NCI-H2081 (cell line): ENCODE results near the gene ICAM1.

Source experiments
- DNase-seq, 2 experiments: peaks; one replicate each; lab custom pipeline; 2025; lab: John Stamatoyannopoulos, UW

Gene ICAM1

DNA sequence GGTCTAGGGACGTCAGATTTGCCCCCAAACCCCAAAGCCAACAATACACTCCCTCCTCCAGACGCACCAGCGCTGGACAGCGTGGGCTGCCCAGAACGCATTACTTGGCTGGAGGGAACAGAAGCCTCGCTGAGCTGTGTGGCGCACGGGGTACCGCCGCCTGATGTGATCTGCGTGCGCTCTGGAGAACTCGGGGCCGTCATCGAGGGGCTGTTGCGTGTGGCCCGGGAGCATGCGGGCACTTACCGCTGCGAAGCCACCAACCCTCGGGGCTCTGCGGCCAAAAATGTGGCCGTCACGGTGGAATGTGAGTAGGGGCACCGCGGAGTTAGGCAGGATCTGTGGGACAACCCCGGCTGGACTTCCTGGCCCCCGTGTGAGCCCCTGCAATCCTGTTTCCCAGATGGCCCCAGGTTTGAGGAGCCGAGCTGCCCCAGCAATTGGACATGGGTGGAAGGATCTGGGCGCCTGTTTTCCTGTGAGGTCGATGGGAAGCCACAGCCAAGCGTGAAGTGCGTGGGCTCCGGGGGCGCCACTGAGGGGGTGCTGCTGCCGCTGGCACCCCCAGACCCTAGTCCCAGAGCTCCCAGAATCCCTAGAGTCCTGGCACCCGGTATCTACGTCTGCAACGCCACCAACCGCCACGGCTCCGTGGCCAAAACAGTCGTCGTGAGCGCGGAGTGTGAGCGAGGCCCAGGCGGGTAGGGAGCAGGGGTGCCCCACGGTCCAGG is 22.9 kb downstream of the ICAM1 start:
- DNase-seq: no peak

DNA sequence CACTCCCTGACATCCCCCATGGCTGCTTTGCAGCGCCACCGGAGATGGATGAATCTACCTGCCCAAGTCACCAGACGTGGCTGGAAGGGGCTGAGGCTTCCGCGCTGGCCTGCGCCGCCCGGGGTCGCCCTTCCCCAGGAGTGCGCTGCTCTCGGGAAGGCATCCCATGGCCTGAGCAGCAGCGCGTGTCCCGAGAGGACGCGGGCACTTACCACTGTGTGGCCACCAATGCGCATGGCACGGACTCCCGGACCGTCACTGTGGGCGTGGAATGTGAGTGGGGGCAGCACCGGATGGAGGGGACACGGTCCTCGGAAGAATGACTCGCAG is 23.4 kb downstream of the ICAM1 start:
- DNase-seq: no peak

DNA sequence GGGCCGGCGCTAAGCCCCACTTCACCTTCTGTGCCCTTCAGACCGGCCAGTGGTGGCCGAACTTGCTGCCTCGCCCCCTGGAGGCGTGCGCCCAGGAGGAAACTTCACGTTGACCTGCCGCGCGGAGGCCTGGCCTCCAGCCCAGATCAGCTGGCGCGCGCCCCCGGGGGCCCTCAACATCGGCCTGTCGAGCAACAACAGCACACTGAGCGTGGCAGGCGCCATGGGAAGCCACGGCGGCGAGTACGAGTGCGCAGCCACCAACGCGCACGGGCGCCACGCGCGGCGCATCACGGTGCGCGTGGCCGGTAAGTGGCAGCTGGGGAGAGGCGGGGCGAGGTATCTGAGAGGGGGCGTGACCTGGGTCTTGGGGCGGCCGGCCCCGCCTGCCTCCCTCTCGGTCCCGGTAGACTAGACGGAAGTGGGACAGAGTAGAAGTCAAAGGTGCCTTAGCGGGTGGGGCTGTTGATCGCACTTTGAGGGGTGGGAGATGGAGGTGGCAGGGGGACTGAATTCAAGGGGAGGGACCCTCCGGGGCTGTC is 24.5 kb downstream of the ICAM1 start:
- DNase-seq: no peak

DNA sequence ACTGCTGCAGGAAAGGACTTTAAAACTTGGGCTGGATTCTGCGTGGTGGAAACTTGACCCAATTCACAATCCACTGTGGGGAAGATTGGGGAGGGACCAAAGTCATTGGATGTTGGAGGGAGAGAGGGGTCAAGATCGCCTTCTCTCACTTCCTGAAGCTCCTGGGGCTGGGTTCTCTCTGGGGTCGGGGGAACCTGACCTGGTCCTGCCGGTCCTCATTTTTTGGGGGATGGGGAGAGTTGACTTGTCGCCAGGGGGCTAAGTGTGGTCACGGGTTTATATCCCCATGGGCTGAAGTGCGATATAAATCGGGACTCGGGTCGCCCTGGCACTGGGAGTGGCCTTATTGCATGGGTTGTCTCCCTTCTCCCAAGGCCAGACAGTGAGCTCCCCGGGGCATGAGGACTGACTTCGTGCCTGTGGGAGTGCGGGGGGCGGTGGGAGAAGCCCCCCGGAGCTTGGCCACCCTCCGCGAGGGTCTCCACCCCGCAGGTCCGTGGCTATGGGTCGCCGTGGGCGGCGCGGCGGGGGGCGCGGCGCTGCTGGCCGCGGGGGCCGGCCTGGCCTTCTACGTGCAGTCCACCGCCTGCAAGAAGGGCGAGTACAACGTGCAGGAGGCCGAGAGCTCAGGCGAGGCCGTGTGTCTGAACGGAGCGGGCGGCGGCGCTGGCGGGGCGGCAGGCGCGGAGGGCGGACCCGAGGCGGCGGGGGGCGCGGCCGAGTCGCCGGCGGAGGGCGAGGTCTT is 25.1 kb downstream of the ICAM1 start:
- DNase-seq: no peak

DNA sequence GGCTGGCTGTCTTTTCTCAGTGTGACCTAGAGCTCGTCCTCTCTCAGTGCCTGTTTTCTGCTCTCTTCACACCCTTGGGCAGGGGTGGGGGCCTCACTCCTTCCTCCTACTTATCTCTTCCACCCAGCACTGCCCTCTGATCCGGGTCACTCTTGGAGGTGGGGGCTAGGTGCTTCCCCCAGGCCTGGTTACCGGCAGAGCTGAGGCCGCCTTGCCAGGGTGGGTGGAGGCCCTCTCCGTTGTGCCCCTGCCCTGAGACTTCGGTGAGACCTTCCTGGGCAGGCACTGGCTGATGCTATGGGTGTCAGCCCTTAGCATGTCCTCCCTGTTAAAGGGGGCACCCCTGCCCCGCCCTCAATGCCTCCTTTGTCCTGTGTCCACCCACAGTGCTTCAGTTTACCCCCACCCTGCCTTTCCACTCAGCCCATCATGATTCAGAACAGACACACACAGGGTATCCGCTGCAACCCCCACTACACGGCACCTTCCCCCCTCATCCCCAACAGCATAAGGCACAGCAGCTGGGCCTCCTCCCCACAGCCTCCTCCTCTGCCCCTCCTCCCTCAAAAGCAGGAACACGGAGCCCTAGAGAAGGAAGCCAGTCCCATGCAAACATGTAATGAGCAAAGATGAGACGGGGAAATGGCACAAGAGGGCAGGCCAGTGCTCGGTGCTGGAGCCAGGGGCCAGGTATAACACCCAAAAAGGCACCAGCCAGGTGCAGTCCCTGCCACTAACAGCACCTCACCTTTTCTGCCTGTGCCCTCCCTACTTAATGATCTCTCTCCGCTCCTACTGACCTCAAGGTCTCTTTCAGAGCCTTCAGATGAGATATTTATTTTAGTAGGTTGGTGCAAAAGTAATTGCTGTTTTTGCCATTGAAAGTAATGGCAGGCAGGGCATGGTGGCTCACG is 28.9 kb downstream of the ICAM1 start:
- no peak for DNase-seq

DNA sequence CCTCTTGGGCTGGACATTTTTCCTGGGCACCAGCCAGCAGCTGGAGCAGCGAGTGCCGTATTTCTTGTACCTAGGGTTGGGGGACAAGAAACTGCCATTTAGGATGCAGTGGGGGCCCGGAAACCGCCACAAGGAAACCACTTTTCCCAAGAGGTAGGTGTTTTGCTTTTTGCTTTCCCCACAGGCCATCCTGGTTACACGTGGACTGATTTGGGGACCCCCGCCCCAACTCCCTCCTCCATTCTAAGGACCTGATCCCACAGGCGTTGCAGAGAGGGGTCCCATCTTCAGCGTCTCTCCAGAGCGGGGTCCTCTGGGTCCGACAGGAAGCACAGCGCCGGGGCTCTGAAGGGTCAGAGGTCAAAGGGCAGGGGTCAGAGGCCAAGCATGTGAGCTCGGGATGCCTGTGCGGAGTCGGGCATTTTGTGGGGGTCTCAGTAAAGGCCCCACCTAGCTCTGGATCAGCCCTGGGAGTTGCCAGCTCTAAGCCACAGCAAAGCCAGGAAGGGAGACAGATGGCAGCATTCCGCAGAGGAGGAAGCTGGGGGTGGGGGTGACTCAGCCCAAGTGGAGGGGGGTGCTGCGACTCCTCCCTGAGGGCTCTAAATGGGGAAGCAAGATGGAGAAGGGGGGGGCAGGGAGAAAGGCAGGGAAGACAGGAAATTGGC is 34.4 kb downstream of the ICAM1 start:
- DNase-seq: no peak

DNA sequence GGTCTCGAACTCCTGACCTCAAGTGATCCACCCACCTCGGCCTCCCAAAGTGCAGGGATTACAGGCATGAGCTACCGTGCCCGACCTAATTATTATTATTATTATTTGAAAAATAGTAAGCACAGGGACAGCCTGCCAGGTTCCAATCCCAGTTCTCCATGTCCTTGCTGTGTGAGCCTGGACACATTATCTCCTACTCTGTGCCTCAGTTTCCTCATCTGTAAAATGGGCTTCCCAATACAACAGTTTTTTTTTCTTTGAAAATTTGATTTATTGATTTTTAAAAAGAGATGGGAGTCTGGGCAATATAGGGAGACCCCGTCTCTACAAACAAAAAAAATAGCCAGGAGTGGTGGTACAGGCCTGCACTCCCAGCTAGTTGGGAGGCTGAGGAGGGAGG is 35.4 kb downstream of the ICAM1 start:
- DNase-seq: no peak

DNA sequence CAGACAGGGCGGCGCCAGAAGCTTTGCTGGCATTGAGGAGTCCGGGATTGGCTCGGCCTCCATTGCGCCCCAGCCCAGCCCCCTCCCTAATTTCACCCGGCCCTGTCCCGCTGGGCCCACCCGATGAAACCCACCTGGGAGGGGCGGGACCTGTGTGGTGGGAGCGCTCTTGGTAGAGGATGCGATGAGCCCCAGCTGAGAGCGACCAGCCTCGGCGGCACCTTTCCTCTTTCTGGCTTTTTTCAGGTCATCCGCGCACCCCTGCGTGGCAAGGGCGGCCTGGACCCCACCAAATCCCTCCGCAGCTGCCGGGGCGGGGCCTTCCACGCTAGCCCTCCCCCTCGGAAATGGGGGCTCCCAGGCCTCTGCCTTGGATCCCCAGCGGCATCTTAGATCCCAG is 38.5 kb downstream of the ICAM1 start, which contains the start of gene ZGLP1:
ZGLP1 (minus strand) TSS at position 393 of the 400 bp plus-strand sequence.
- no peak for DNase-seq

DNA sequence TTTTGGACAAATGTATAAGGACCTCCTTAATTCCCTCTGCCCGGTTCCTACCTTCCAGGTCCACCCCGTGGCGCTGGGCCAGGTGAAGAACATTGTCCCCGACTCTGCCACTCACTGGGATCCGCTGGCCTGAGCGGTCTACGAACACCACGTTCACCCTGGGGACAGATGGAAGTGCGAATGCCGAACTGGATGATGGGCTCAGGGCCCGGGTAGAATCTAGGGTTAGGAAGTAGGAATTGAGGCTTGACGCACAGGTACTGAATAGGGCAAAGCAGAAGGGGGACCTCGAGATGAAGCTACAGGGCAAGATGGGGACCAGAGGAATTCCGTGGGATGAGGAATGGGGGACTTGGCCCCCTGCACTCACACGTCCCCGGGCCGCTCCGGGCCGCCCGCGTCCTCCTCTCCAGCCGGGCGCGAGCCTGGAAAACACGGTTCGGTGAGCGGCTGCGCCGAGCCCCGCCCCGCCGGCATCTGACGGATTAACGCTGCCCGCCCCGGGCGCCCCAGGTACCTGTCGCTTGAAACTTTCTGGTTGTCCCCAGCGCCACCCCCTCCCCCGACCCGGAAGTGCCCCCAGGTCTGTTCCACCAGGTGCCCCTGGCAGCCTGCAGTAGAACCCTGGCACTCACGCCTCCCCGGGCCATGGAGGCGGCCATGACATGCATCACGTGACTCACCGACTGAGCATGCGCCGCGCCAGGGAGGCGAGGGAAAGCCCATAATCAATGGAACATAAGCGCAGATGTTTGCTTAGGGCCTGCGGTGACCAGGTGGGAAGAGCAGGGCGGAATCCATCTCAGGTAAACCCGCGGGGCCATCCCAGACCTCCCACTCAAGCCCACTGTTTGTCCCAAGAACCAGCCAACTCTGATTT is 44.7 kb downstream of the ICAM1 start, which contains the start of gene FDX2:
FDX2 (minus strand) TSS at position 681 of the 880 bp plus-strand sequence; CDS start at position 662, 19 bp downstream.
- peak; percentile 91 to 93 for DNase-seq

DNA sequence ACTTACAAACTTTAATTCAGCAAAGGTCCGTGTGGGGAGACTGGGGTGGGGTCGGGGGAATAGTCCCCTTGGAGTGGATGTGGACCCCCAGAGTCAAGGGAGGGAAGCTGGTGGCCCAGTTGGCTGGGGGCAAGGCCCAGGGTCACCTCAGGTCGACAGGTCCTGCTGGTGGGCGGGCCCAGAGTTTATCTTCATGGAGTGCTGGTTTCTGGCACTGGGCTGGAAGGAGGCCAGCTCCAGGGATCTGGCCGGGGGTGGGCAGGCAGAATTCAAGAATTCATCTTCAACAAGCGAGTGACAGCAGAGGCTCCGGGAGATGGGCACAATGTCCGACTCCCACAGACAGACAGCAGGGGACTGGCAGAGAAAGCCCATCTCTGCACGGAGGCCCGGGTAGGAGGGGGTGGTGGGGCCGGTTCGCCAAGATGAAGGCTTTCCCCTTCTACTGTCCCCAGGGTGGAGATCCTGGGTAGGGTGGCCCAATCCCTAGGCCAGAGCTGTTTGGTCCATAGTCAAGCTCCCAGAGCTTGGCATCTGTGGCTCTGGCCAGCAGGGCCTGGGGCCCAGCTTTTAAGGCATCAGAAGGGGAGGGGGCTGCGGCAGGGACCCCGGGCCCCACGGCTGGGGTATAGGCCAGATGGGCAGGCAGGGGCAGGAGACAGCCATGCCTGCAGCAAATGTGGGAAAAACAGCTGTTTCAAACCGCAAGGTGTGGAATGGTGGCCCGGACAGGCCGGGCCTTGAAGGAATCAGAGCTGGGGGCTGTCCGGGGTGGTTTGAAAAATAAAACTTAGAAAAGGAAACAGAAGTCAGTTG is 45.5 kb downstream of the ICAM1 start:
- DNase-seq: no peak

DNA sequence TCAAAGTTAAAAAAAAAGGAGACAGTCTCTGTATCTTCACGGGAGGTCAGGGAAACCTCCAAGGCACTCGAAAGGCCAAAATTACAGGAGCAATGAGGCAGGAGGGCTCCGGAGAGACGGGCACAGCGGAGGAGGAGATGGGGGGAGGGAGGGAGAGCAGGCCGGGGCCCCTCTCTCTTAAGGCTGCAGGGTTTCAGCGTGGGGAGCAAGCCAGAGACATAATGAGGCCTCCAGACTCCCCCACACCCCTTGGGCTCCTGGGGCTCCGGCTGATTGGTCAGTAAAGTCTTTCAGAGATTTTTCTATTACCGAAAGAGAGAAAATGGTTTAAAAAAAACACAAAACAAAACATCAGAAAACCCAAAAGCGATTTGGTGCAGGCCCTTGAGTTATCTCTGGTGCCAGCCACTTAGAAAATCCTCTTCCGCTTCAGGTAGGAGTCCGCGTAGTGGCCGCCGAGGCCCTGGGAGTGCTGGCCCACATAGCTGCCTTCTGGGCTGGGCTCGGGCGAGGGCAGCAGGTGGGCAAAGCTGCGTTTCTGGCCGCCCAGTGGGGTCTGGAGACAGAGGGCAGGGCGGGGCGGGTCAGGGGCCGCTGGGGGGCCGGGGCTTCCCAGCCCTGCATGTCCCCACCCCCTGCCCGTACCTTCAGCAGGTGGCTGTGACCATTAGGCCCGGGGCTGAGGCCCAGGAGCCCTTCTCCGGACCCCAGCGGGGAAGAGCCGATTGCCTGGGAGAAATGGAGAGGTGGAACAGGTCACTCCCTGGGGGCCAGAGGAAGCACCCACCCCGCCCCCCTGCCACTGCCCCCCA is 46.3 kb downstream of the ICAM1 start:
- no peak for DNase-seq

DNA sequence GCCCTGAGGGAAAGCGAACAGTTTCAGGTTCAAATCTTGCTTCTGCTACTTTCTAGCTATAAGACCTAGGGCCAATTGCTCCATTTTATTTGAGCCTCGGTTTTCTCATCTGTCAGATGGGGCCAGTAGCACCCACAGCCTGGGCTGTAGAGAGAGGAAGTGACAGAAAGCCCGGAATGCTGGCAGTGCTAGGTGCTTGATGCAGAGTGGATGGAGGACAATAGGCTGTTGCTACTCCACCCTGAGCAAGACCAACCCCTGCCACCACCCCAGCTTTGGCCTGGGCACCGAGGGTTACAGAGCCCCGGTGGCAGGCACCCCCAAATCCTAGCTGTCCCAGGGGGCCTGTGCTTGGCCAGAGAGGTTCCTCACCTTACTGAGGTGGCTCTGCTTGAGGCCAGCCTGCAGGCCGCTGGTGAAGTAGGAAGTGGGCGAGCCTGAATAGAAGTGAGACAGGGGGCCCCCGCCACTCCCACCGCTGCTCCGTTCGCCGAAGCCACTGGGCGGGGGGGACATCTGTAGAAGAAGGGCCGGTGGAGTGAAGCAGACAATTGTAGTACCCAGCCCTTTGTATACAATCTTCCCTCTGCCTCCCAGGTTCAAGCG is 47.0 kb downstream of the ICAM1 start:
- DNase-seq: no peak

DNA sequence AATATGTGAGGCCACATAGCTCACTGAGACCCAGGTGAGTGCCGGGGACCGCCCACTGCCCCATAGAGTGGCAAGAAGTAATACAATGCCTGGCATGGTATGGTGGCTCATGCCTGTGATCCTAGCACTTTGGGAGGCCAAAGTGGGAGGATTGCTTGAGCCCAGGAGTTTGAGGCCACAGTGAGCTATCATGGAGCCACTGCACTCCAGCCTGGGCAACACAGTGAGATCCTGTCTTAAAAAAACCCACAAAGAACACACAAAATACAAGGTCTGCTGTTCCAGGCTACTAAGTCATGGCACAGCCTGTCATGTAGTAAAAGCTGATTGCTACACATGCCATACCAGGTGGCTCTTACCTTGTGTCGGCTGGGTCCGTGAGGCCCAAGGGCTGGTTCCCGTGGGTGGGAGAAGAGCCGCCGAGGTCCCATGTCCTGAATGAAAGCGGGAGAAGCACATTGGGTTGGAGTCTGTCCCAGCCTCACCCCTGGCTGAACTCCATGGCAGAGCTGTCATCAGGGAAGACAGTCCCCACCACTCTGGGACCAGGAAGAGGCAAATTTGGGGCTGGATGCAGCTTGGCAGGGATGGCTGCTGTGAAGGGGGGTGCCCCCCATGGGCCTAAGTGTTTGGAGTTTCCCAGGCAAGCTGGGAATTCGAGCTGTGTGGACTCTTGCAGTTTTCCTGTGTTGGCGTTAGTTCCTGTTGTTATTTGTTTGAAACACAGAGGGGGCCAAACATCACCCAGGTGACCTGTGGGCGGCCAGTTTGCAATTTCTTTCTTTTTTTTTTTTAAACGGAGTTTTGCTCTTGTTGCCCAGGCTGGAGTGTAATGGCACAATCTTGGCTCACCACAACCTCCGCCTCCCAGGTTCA is 48.1 kb downstream of the ICAM1 start:
- no peak for DNase-seq

DNA sequence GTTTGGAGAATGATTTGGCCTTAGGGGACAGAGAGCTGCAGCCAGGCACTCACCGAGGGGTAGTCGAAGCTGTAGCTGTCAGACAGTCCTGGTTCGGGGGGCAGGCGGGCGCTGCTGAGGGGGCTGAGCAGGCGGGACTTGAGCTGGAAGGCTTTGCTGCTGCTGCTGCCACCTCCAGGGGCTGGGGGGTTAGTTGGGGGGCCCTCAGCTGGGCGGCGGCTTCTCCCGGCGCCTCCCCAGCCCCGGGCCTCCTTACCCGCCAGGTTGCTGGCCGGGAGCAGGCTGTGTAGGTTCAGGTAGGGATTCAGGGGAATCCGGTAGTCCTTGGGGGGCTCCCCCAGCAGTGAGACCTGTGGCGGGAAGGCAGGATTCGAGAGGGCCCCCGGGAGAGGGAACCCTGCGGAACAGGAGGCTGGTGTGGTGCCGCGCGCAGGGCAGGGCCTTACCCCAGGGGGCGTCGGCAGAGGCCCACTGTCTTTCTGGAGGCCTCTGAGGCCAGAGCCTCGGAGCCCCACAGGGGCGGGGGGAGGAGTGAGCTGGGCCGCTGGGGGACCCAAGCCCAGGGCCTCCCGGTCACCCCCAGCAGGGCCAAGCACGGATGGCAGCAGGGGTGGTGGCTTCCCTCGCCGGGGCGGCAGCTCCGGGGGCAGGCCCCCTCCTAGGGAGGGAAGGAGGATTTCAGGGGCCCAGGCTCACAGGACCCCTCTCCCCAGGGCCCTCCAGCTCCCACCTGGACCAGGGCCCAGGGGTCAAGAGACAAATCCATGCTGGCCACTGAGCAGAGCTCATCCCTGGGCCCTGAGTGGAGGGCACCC is 49.9 kb downstream of the ICAM1 start:
- DNase-seq: no peak

DNA sequence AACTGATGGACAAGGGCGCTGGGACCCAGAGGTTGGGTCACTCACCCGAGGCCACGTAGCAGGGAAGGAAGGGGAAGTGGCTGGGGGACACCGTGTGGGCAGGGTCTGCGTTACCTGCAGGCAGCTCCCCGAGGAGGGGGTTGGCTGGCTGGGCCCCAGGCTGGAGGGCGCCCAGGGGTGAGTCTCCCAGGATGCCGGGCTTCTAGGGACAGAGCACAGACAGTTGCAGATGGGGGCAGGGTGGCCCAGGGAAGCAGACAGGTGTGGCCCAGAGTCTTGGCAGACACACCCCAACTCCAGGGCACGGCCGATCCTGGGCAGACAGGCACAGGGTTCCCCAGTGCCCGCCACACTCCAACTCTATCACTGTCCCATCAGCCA is 50.5 kb downstream of the ICAM1 start:
- DNase-seq: no peak
